H1 (cell line): Measurements from ENCODE around the gene RNF8. TPM values are rescaled to one million over a fixed set of nuclear protein-coding genes. Genes with fewer than 3 reads are reported as not detected.
A peak's percentile ranks its signal among the peaks of the same experiment; 100 is the strongest.

ENCODE experiments used
- CTCF ChIA-PET: fragments of 300-600 bp; sonication (Branson Sonifier 250); formaldehyde crosslinking; loops from one replicate; lab custom pipeline; 2021; ENCODE audit not compliant: partially characterized antibody; lab: Charles Lee
- POLR2A ChIA-PET: fragments of 300-600 bp; sonication (Branson Sonifier 250); formaldehyde crosslinking; loops from one replicate; lab custom pipeline; 2021; ENCODE audit warnings: inconsistent platforms; ENCODE audit not compliant: partially characterized antibody; lab: Charles Lee
- DNase-seq, 2 experiments: peaks; one replicate each; pipeline versions ENCODE4 v3.0.0 to v3.0.0-alpha.2; 2010 to 2022; ENCODE audit warnings: low spot score in 2 of 2, low read depth in 1 of 2, mixed read lengths in 1 of 2
- FAIRE-seq: peaks from 2 replicates; lab custom pipeline; 2011; peaks lifted over from hg19 to GRCh38; lab: Jason Lieb, UNC
- H2AFZ ChIP-seq: 2 replicates; pipeline ENCODE4 v1.8.1; 2012; ENCODE audit warnings: low read length, inconsistent platforms
- H2AK5ac ChIP-seq: 2 replicates; pipeline ENCODE4 v1.6.1; 2013; ENCODE audit warnings: low read depth, low read length
- H2BK120ac ChIP-seq: replicated peaks from 2 replicates; pipeline ENCODE3; 2013; ENCODE audit warnings: low read depth, low read length, inconsistent platforms
- H2BK12ac ChIP-seq: 2 replicates; pipeline ENCODE4 v1.6.1; 2013; ENCODE audit warnings: low read depth, low read length
- H2BK15ac ChIP-seq: 2 replicates; pipeline ENCODE4 v1.6.1; 2013; ENCODE audit warnings: low read length
- H2BK20ac ChIP-seq: 2 replicates; pipeline ENCODE4 v1.6.1; 2013; ENCODE audit warnings: low read length
- H2BK5ac ChIP-seq: 2 replicates; pipeline ENCODE4 v1.6.1; 2013; ENCODE audit warnings: low read depth, low read length
- H3K14ac ChIP-seq: 2 replicates; pipeline ENCODE4 v1.6.1; 2013; ENCODE audit warnings: inconsistent platforms; ENCODE audit not compliant: insufficient read length
- H3K18ac ChIP-seq: 2 replicates; pipeline ENCODE4 v1.6.1; 2013; ENCODE audit warnings: low read length; ENCODE audit errors: extremely low read depth
- H3K23ac ChIP-seq: 2 replicates; pipeline ENCODE4 v1.6.1; 2013; ENCODE audit warnings: inconsistent platforms; ENCODE audit not compliant: insufficient read length
- H3K23me2 ChIP-seq: 2 replicates; pipeline ENCODE4 v1.6.1; 2013; ENCODE audit warnings: low read depth, low read length
- H3K27ac ChIP-seq: 2 replicates; pipeline ENCODE4 v1.6.1; 2011; ENCODE audit warnings: low read depth, low read length, inconsistent platforms
- H3K27me3 ChIP-seq, 4 experiments: replicated peaks in 1 of 4; 1 replicate in 1 of 4; 2 replicates in 3 of 4; pipeline versions ENCODE4 v1.6.1 to v1.8.1; 2011 to 2013; ENCODE audit warnings: low read length in 3 of 4, mild to moderate bottlenecking in 3 of 4, inconsistent platforms in 2 of 4, mixed read lengths in 2 of 4, moderate library complexity in 1 of 4; ENCODE audit not compliant: control insufficient read depth in 3 of 4, insufficient read depth in 3 of 4; ENCODE audit errors: extremely low read depth in 1 of 4
- H3K36me3 ChIP-seq, 4 experiments: 2 replicates each; pipeline versions ENCODE4 v1.6.1 to v1.8.1; 2011 to 2013; ENCODE audit warnings: mild to moderate bottlenecking in 4 of 4, low read length in 3 of 4, moderate library complexity in 2 of 4, control low read depth in 1 of 4, inconsistent platforms in 1 of 4; ENCODE audit not compliant: insufficient read depth in 4 of 4, control insufficient read depth in 2 of 4
- H3K4ac ChIP-seq: replicated peaks from 2 replicates; pipeline ENCODE3; 2013; ENCODE audit warnings: low read length, low read depth, mixed read lengths, inconsistent platforms; ENCODE audit not compliant: insufficient read length
- H3K4me1 ChIP-seq, 4 experiments: replicated peaks in 1 of 4; 1 replicate in 1 of 4; 2 replicates in 3 of 4; pipeline versions ENCODE4 v1.6.1 to v1.8.1; 2011 to 2013; ENCODE audit warnings: low read length in 3 of 4, inconsistent platforms in 2 of 4, mixed read lengths in 1 of 4; ENCODE audit not compliant: insufficient read depth in 4 of 4, control insufficient read depth in 3 of 4
- H3K4me2 ChIP-seq, 2 experiments: 2 replicates each; pipeline versions ENCODE4 v1.6.1 to v1.8.1; 2011 to 2013; ENCODE audit warnings: low read depth in 2 of 2, low read length in 2 of 2, control low read depth in 1 of 2, inconsistent platforms in 1 of 2, mild to moderate bottlenecking in 1 of 2; ENCODE audit not compliant: insufficient read depth in 1 of 2
- H3K4me3 ChIP-seq, 4 experiments: fragments of 200-600, 300-600 bp in 1 of 4; sonication (generic), shearing (Covaris generic), sonication (Bioruptor Twin) in 1 of 4; 2 replicates each; pipeline versions ENCODE4 v1.5.1 to v1.8.1; 2011 to 2016; ENCODE audit warnings: low read length in 4 of 4, low read depth in 3 of 4, control low read depth in 2 of 4, inconsistent platforms in 2 of 4, mild to moderate bottlenecking in 2 of 4, mixed read lengths in 1 of 4, moderate library complexity in 1 of 4; ENCODE audit not compliant: insufficient read depth in 2 of 4; ENCODE audit errors: extremely low read depth in 1 of 4
- H3K56ac ChIP-seq: replicated peaks from 2 replicates; pipeline ENCODE3; 2013; ENCODE audit warnings: low read depth, mild to moderate bottlenecking, mixed read lengths, low read length, inconsistent platforms; ENCODE audit not compliant: insufficient read length
- H3K79me1 ChIP-seq: 2 replicates; pipeline ENCODE4 v1.6.1; 2013; ENCODE audit warnings: low read depth, low read length, control low read depth
- H3K79me2 ChIP-seq, 2 experiments: 2 replicates each; pipeline versions ENCODE4 v1.6.1 to v1.8.1; 2012 to 2013; ENCODE audit warnings: low read length in 2 of 2, mild to moderate bottlenecking in 2 of 2, inconsistent platforms in 1 of 2; ENCODE audit not compliant: insufficient read depth in 2 of 2, control insufficient read depth in 1 of 2
- H3K9ac ChIP-seq, 4 experiments: replicated peaks in 1 of 4; 1 replicate in 1 of 4; 2 replicates in 3 of 4; pipeline versions ENCODE4 v1.6.1 to v1.8.1; 2011 to 2013; ENCODE audit warnings: low read depth in 3 of 4, low read length in 3 of 4, control low read depth in 2 of 4, mild to moderate bottlenecking in 2 of 4, moderate library complexity in 2 of 4, inconsistent platforms in 1 of 4; ENCODE audit errors: extremely low read depth in 1 of 4
- H3K9me3 ChIP-seq, 2 experiments: 2 replicates each; pipeline versions ENCODE4 v1.6.1 to v1.8.1; 2012 to 2013; ENCODE audit warnings: mild to moderate bottlenecking in 2 of 2, moderate library complexity in 2 of 2, control low read depth in 1 of 2, inconsistent platforms in 1 of 2, low read depth in 1 of 2, low read length in 1 of 2, mixed read lengths in 1 of 2; ENCODE audit not compliant: insufficient read depth in 2 of 2
- H4K20me1 ChIP-seq, 2 experiments: replicated peaks in 1 of 2; 2 replicates each; pipeline versions ENCODE3 to v1.8.1; 2011 to 2013; ENCODE audit warnings: inconsistent platforms in 2 of 2, low read length in 2 of 2, mild to moderate bottlenecking in 1 of 2; ENCODE audit not compliant: insufficient read depth in 2 of 2, control insufficient read depth in 1 of 2
- H4K5ac ChIP-seq: 2 replicates; pipeline ENCODE4 v1.6.1; 2013; ENCODE audit warnings: low read length, low read depth, mixed read lengths, inconsistent platforms; ENCODE audit not compliant: insufficient read length
- H4K8ac ChIP-seq: 2 replicates; pipeline ENCODE4 v1.8.0; 2013; ENCODE audit warnings: mild to moderate bottlenecking, moderate library complexity, low read length, inconsistent platforms; ENCODE audit not compliant: insufficient read depth; ENCODE audit errors: extremely low read depth
- H4K91ac ChIP-seq: replicated peaks from 2 replicates; pipeline ENCODE3; 2013; ENCODE audit warnings: low read length, mixed read lengths, inconsistent platforms; ENCODE audit not compliant: insufficient read length
- BACH1 ChIP-seq: IDR thresholded peaks from 2 replicates; pipeline ENCODE4 v1.6.1; 2012; ENCODE audit warnings: low read length, improper control_type of control experiment
- CTCF ChIP-seq, 3 experiments: IDR thresholded peaks; 1 replicate in 2 of 3; 2 replicates in 1 of 3; pipeline versions ENCODE4 v1.5.1 to v1.6.1; 2011; ENCODE audit warnings: low read length in 3 of 3, mild to moderate bottlenecking in 3 of 3, inconsistent platforms in 2 of 3, low read depth in 1 of 3, moderate library complexity in 1 of 3; ENCODE audit not compliant: insufficient read depth in 1 of 3; ENCODE audit errors: control extremely low read depth in 1 of 3
- HDAC2 ChIP-seq, 2 experiments: fragments of 300-600 bp in 1 of 2; sonication (generic) in 1 of 2; IDR thresholded peaks; 2 replicates each; pipeline ENCODE4 v1.6.1; 2011 to 2012; ENCODE audit warnings: low read depth in 2 of 2, low read length in 2 of 2, mild to moderate bottlenecking in 2 of 2, moderate library complexity in 2 of 2, borderline replicate concordance in 1 of 2, inconsistent platforms in 1 of 2
- KDM1A ChIP-seq: fragments of 200-600, 300-600 bp; sonication (generic); IDR thresholded peaks from 2 replicates; pipeline ENCODE4 v1.7.1; 2016; ENCODE audit warnings: mild to moderate bottlenecking, low read length, borderline replicate concordance
- MAX ChIP-seq: IDR thresholded peaks from 2 replicates; pipeline ENCODE4 v1.6.1; 2012; ENCODE audit warnings: inconsistent platforms
- SRF ChIP-seq: IDR thresholded peaks from 2 replicates; pipeline ENCODE4 v1.6.1; 2011; ENCODE audit warnings: mild to moderate bottlenecking, low read depth, low read length, moderate library complexity
- SUZ12 ChIP-seq: fragments of 200-600 bp; sonication (generic); IDR thresholded peaks from 2 replicates; pipeline ENCODE4 v1.6.1; 2012; ENCODE audit warnings: mild to moderate bottlenecking, inconsistent platforms, low read length, moderate library complexity, mixed read lengths
- WGBS, 2 experiments: shearing (Covaris generic) in 1 of 2; methylation state at CpG; one replicate each; pipeline versions ENCODE4 v1.1.6 to v1.1.7; 2013 to 2015; ENCODE audit warnings: low lambda C conversion rate in 2 of 2, mixed read lengths in 2 of 2, inconsistent platforms in 1 of 2, low coverage in 1 of 2, missing lambda C conversion rate in 1 of 2; ENCODE audit not compliant: insufficient replicate concordance in 2 of 2, insufficient coverage in 1 of 2, insufficient read length in 1 of 2; ENCODE audit errors: extremely low coverage in 1 of 2, missing lambda C conversion rate in 1 of 2; 5-methylcytosine and 5-hydroxymethylcytosine counted together
- polyA plus RNA-seq, 7 experiments: library from polyadenylated mRNA; depleted of rRNA in 3 of 7; stranded (reverse) in 5 of 7; unstranded in 2 of 7; fragments of >200 nt in 5 of 7; fragments of 200-250 nt in 2 of 7; gene quantifications; 1 replicate in 5 of 7; 2 replicates in 1 of 7; 4 replicates in 1 of 7; pipeline versions ENCODE4 v1.2.1 to v1.2.3, GENCODE V29; 2011 to 2013; ENCODE audit warnings: missing spikeins in 2 of 7, mixed read lengths in 2 of 7
- total RNA-seq: library from RNA; stranded (reverse); fragmentation: NEBNext Ultra II Directional; extraction: Animal tissue kit (Norgen Biotek cat#: 25700); gene quantifications from 2 replicates; pipeline ENCODE4 v1.2.1, GENCODE V29; 2021

The RNF8 gene
- total and polyA plus RNA-seq, 2 of the 8 experiments (the other 6 are each of a cell fraction or from before 2014, with no cell fraction given): 20.3 to 44.7 TPM

GRCh38 chr6:37429352-37429750, 75.6 kb downstream of the RNF8 start:
- Histone ChIP-seq H3K4me1 (peaks cover 0 to 12% (median 3%) of the 10 kb centered on the region in 4 experiments; a peak in 4 of 7 replicates), H2AK5ac (no peak overlapping the region), H3K23me2 (peaks cover 11% of the 10 kb centered on the region), H3K36me3 (no peaks in the 10 kb centered on the region), H3K4me2 (no peak overlapping the region), H3K9ac (no peak overlapping the region), H3K14ac (no peak overlapping the region), H4K91ac (no peak overlapping the region), H3K79me2 (peaks cover 0 to 11% of the 10 kb centered on the region in 2 experiments; a peak in 2 of 4 replicates)
- no peak for FAIRE-seq
- TF ChIP-seq KDM1A: no peak
- TF ChIP-seq MAX: no peak
- peak; percentile 80 for TF ChIP-seq SRF
- no peak for TF ChIP-seq CTCF (IDR thresholded peaks at IDR 0.05; ENCODE audit: control extremely low read depth in 1 of 3, insufficient read depth in 1 of 3, low read depth in 1 of 3, low read length in 3 of 3)
- no peak for TF ChIP-seq HDAC2 (IDR thresholded peaks at IDR 0.05; ENCODE audit: borderline replicate concordance in 1 of 2, low read depth in 2 of 2, low read length in 2 of 2)
- TF ChIP-seq SUZ12: no peak
- no peak for TF ChIP-seq BACH1
- TF ChIP-seq, all 59 proteins: peak for 1
- peaks cover 3% of the 10 kb centered on the region; the same call in 1 of the 2 replicates for H3K79me1 ChIP-seq
- no peak for DNase-seq
- 96% methylated on average over 2 of the region's 2 CpGs; no CpG with 5 or more reads in 1 of the 2 experiments for WGBS, 2 experiments
- no peak overlapping the region for H3K18ac ChIP-seq
- H2BK120ac ChIP-seq: no peak overlapping the region
- H4K5ac ChIP-seq: no peak overlapping the region
- no peak overlapping the region for H4K8ac ChIP-seq
- no peaks in the 10 kb centered on the region for H4K20me1 ChIP-seq
- H3K27me3 ChIP-seq: no peaks in the 10 kb centered on the region; a peak in 1 of 7 replicates
- H2BK12ac ChIP-seq: no peak overlapping the region
- ChIA-PET POLR2A (interaction anchor here (0.6 to 0.7 kb wide), 2 partner anchors 89 to 1089 kb away, joined by 3 read pairs; no protein-coding TSS in a partner anchor), CTCF (no interaction called here)
- no peak overlapping the region for H3K56ac ChIP-seq
- H3K4me3 ChIP-seq: no peak overlapping the region
- no peak overlapping the region for H3K27ac ChIP-seq
- H3K9me3 ChIP-seq: 0 out of 4 replicates have a peak, but pooled peaks cover 0 to 3% of the 10 kb centered on the region in 2 experiments
- no peak overlapping the region for H2BK20ac ChIP-seq
- no peak overlapping the region for H3K4ac ChIP-seq
- no peak overlapping the region for H2AFZ ChIP-seq
- no peak overlapping the region for H2BK5ac ChIP-seq
- no peak overlapping the region for H2BK15ac ChIP-seq
- no peak overlapping the region for H3K23ac ChIP-seq
